Measurements from ENCODE around the gene TTC28. TPM values are rescaled to one million over a fixed set of nuclear protein-coding genes. Genes with fewer than 3 reads are reported as not detected.

TTC28 gene
- total RNA-seq, 1 donor from 2014 or later, result 3.2 TPM

GRCh38 chr22:28410050-28410816, 269.4 kb downstream of the TTC28 start:
- DNase-seq (ENCODE audit: low read depth), result peak; percentile 18

DNA sequence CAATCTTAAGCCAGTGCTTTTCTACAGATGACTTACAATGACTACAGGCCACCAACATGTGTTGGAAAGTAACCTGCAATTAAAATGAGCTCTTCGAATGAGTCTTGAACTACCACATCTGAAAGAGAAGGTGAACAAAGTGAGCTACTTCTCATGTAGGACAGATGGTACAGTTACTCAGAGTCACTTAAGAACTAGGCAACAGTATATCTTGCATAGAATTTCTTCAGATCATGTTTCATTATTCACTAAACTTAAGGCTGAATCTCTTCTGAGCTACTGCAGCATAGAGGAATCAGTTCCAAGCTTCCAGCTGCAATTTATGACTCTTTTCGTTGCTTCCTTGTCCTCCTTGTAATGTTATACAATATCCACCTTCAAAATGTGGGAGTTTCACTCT, 270.9 kb downstream of the TTC28 start:
- DNase-seq (ENCODE audit: low read depth), result no peak

GRCh38 chr22:28407645-28408044, 272.0 kb downstream of the TTC28 start:
- no peak for DNase-seq (ENCODE audit: low read depth)

- no peak for DNase-seq (ENCODE audit: low read depth)
These were observed 273.4 kb downstream of the TTC28 start for GRCh38 chr22:28406246-28406645.

- no peak for DNase-seq (ENCODE audit: low read depth)
These were observed 274.1 kb downstream of the TTC28 start for GRCh38 chr22:28405588-28405987.

DNA sequence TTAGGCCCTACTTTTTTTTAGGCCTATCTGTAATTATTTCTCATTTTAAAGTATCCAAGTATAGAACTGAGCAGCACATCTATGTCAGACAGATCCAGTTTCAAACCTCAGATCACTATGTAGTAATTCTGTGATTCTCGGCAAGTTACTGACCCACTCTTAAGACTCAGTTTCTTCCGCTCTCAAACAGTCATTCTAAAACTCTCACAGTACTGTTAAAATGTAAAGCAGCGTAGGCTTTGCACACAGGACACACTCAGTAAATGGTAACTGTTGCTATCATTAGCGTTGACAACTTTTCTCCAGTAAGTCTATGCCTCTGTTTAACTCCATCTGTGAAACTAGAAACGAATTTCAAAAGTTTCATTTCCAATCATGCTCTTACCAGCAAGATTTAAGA, 277.1 kb downstream of the TTC28 start:
- no peak for DNase-seq (ENCODE audit: low read depth)

DNA sequence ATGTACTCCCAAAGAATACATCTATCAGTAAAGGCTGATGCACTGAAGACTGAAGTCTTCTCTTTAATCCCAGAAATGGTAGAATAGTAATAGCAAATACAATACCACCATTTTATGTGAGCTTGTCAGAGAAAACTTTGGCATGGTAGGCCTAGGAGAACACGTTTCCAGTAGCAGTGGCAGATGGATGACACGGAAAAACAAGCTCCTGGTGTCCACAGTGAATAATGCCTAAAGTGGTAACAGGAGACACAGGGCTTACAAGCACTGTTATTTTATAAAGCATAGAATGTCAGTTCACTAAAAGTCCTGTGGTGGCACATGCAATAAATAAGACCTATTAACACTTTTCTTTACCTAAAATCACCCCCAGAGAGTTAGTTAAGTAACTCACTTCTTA, 277.6 kb downstream of the TTC28 start:
- no peak for DNase-seq (ENCODE audit: low read depth)

- DNase-seq (ENCODE audit: low read depth), result no peak
These were observed 280.7 kb downstream of the TTC28 start for GRCh38 chr22:28398981-28399380.

DNA sequence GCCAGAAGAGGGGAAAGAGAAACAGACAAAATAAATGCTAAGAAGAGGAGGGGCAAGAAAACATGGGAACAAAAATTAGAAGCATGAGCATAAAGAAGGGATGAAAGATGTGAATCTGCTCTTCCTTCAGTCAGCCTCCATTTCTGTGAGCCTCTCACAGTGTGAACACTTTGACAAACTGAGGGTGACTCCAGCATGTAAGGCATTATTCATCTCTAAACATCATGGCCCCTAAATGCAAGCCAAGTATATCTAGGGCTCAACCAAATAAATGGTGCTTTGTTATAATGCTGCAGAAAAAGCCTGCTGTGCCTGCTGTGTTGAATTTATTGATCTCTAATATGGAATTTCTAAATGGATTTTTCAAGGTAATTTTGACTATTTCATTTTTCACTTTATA, 281.3 kb downstream of the TTC28 start:
- no peak for DNase-seq (ENCODE audit: low read depth)

DNA sequence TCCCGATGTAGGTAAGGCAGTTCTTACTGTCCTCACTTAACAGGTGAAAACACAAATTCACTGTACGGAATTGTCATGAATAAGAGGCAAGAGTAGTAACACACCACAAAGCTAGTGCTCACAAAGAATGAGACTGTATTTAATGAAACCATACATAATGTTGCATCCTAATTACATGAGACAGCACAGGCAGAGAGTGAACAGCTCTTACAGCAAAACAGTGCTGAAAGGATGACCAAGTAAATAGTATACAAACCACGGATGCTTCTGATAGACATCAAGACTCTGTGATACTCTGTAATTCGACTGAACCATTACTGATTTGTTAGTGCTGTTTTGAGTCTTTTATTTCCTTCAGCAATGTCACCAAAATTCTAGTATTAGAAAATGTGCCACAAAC, 282.3 kb downstream of the TTC28 start:
- no peak for DNase-seq (ENCODE audit: low read depth)

GRCh38 chr22:28395920-28396753, 283.5 kb downstream of the TTC28 start:
- DNase-seq (ENCODE audit: low read depth), result peak; percentile 1

GRCh38 chr22:28395520-28395919, 284.1 kb downstream of the TTC28 start:
- DNase-seq (ENCODE audit: low read depth), result no peak

DNA sequence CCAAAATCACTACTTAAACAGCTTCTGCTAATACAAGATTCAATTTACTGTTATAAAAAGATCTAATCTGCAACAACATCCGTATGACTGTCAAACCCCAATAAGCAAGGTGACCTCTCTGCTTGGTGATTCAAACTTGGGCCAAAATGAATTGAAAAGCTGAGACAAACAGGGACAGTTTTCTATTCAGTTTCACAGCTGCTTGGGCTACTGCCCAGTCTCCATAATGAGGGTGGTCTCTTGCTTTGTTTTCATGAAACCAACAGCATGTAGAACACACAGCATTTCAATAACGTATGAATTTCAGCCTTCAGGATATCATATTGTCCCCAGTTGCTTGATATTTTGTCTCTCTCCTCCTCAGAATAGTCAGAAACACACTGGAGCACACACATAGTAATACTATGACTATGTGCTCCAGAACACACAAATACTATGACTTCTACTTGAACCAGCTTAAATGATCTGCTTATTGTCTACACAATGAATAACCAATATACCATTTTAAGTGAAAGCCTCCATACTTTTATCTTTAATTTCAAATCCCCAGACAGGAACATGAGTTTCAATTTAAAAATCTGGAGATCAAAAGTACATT, 285.0 kb downstream of the TTC28 start:
- DNase-seq (ENCODE audit: low read depth), result no peak

- peak; percentile 17 for DNase-seq (ENCODE audit: low read depth)
These were observed 298.0 kb downstream of the TTC28 start for GRCh38 chr22:28381429-28382167.

DNA sequence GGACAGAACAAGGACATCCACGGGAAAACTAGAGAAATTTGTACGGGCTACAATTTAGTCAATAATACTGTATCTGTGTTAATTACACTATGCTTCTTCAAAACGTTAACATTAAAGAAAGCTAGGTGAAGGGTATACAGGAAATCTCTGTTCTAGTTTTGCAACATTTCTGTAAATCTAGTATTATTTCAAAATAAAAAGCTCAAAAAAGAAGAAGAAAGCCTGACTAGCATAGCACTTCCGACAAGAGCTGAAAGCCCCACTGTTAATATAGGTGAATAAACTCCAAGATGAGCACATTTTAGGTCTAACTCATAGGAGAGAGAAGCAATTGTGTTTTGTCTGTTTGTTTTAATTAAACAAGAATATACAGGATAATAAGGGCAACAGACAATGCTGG, 299.7 kb downstream of the TTC28 start:
- no peak for DNase-seq (ENCODE audit: low read depth)

DNA sequence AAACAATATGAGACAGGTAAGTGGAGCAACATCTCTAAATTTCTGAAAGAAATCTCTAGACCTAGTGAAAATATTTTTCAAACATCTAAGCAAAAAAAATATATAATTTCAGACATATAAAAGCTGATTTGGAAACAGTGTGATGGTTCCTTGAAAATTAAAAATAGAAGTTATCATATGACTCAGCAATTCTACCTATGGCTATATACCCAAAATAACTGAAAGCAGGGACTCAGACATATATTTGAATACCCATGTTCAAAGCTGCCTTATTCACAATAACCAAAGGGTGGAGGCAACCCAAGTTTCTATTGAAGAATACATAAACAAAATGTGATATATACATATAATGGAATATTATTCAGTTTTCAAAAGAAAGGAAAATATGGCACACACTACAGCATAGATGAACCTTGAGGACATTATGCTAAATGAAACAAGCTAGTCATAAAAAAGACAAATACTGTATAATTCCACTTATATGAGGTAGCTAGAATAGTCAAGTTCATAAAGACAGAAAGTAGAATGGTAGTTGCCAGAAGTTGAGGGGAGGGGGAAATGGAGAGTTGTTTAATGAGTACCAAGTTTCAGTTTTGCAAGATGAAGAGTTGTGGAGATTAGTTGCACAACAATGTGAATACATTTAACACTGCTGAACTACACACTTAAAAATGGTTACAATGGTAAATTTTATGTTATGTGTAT, 300.4 kb downstream of the TTC28 start:
- no peak for DNase-seq (ENCODE audit: low read depth)

- no peak for DNase-seq (ENCODE audit: low read depth)
These were observed 303.7 kb downstream of the TTC28 start for GRCh38 chr22:28375761-28376534.

- peak; percentile 6 for DNase-seq (ENCODE audit: low read depth)
These were observed 305.8 kb downstream of the TTC28 start for GRCh38 chr22:28373831-28374230.

- peak; percentile 18 for DNase-seq (ENCODE audit: low read depth)
These were observed 309.8 kb downstream of the TTC28 start for GRCh38 chr22:28369854-28370253.

GRCh38 chr22:28366856-28367255, 312.8 kb downstream of the TTC28 start:
- no peak for DNase-seq (ENCODE audit: low read depth)
